OCI-LY1 (cell line): ENCODE results near the gene SAMMSON.

Experiments
- CTCF ChIP-seq: fragments of 200-600 bp; sonication (generic), shearing (Covaris generic); IDR thresholded peaks from 2 replicates; pipeline ENCODE4 v1.5.1; 2017; ENCODE audit warnings: mild to moderate bottlenecking, antibody characterized with exemption, low read length, moderate library complexity, mixed read lengths
- EZH2 ChIP-seq: fragments of 200-600 bp; sonication (generic), shearing (Covaris generic); IDR thresholded peaks from 2 replicates; pipeline ENCODE4 v1.8.0; 2017; ENCODE audit warnings: borderline replicate concordance, mixed run types, mild to moderate bottlenecking, antibody characterized with exemption, low read length, moderate library complexity, mixed read lengths

GRCh38 chr3:70112751-70113150, 113.2 kb downstream of the SAMMSON start:
- no peak for TF ChIP-seq CTCF
- TF ChIP-seq EZH2: no peak
